ENCODE measurements around the gene ROR2. TPM values are rescaled to one million over a fixed set of nuclear protein-coding genes. Genes with fewer than 3 reads are reported as not detected.

ROR2 gene
- total and polyA plus RNA-seq, 2 of the 13 experiments (the other 11 are each of a cell fraction or from before 2014, with no cell fraction given), result not detected

DNA sequence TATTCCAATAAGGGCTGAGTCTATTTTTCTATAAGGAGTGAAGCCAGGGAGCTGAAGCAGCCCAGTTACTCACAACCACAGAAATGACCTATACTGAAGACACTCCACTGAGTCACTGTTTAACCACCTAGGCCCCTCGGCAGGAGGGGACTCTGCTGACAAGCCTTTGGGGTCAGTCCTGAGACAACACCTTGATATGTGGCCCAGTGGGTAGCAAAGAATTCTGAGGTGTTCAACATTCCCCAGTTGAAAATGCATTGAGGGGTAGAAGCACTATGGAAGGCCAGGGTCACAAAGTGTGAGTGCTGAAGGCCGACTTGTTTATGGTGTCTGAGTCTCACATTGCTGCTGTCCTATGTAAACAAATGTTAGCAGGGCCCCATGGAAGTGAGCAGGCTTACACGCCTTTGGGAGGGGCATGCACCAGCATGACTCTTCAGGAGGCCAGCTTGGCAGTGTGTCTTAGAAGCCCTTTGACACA is 413.8 kb downstream of the ROR2 start (continued):
- TF ChIP-seq ZBTB42 (CRISPR knock-in tag; IDR thresholded peaks at IDR 0.05), result no peak
- no peak for TF ChIP-seq ZNF446 (CRISPR knock-in tag; IDR thresholded peaks at IDR 0.05)
- TF ChIP-seq, protein P1, sequence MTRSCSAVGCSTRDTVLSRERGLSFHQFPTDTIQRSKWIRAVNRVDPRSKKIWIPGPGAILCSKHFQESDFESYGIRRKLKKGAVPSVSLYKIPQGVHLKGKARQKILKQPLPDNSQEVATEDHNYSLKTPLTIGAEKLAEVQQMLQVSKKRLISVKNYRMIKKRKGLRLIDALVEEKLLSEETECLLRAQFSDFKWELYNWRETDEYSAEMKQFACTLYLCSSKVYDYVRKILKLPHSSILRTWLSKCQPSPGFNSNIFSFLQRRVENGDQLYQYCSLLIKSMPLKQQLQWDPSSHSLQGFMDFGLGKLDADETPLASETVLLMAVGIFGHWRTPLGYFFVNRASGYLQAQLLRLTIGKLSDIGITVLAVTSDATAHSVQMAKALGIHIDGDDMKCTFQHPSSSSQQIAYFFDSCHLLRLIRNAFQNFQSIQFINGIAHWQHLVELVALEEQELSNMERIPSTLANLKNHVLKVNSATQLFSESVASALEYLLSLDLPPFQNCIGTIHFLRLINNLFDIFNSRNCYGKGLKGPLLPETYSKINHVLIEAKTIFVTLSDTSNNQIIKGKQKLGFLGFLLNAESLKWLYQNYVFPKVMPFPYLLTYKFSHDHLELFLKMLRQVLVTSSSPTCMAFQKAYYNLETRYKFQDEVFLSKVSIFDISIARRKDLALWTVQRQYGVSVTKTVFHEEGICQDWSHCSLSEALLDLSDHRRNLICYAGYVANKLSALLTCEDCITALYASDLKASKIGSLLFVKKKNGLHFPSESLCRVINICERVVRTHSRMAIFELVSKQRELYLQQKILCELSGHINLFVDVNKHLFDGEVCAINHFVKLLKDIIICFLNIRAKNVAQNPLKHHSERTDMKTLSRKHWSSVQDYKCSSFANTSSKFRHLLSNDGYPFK (CRISPR knock-in tag; IDR thresholded peaks at IDR 0.05; ENCODE audit: borderline replicate concordance), result no peak
- TF ChIP-seq, protein P2, sequence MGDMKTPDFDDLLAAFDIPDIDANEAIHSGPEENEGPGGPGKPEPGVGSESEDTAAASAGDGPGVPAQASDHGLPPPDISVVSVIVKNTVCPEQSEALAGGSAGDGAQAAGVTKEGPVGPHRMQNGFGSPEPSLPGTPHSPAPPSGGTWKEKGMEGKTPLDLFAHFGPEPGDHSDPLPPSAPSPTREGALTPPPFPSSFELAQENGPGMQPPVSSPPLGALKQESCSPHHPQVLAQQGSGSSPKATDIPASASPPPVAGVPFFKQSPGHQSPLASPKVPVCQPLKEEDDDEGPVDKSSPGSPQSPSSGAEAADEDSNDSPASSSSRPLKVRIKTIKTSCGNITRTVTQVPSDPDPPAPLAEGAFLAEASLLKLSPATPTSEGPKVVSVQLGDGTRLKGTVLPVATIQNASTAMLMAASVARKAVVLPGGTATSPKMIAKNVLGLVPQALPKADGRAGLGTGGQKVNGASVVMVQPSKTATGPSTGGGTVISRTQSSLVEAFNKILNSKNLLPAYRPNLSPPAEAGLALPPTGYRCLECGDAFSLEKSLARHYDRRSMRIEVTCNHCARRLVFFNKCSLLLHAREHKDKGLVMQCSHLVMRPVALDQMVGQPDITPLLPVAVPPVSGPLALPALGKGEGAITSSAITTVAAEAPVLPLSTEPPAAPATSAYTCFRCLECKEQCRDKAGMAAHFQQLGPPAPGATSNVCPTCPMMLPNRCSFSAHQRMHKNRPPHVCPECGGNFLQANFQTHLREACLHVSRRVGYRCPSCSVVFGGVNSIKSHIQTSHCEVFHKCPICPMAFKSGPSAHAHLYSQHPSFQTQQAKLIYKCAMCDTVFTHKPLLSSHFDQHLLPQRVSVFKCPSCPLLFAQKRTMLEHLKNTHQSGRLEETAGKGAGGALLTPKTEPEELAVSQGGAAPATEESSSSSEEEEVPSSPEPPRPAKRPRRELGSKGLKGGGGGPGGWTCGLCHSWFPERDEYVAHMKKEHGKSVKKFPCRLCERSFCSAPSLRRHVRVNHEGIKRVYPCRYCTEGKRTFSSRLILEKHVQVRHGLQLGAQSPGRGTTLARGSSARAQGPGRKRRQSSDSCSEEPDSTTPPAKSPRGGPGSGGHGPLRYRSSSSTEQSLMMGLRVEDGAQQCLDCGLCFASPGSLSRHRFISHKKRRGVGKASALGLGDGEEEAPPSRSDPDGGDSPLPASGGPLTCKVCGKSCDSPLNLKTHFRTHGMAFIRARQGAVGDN (CRISPR knock-in tag; IDR thresholded peaks at IDR 0.05), result no peak
- peak; percentile 56; the same call in 1 of the 2 replicates for TF ChIP-seq ZNF644 (CRISPR knock-in tag; IDR thresholded peaks at IDR 0.05; ENCODE audit: low read depth)
- TF ChIP-seq, protein P3, sequence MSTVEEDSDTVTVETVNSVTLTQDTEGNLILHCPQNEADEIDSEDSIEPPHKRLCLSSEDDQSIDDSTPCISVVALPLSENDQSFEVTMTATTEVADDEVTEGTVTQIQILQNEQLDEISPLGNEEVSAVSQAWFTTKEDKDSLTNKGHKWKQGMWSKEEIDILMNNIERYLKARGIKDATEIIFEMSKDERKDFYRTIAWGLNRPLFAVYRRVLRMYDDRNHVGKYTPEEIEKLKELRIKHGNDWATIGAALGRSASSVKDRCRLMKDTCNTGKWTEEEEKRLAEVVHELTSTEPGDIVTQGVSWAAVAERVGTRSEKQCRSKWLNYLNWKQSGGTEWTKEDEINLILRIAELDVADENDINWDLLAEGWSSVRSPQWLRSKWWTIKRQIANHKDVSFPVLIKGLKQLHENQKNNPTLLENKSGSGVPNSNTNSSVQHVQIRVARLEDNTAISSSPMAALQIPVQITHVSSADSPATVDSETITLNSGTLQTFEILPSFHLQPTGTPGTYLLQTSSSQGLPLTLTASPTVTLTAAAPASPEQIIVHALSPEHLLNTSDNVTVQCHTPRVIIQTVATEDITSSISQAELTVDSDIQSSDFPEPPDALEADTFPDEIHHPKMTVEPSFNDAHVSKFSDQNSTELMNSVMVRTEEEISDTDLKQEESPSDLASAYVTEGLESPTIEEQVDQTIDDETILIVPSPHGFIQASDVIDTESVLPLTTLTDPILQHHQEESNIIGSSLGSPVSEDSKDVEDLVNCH (CRISPR knock-in tag; IDR thresholded peaks at IDR 0.05), result no peak
- no peak for TF ChIP-seq CEBPB (IDR thresholded peaks at IDR 0.05; ENCODE audit: borderline replicate concordance, low read depth, low read length)
- no peak for TF ChIP-seq ZNF224 (CRISPR knock-in tag; IDR thresholded peaks at IDR 0.05)
- TF ChIP-seq, protein P4, sequence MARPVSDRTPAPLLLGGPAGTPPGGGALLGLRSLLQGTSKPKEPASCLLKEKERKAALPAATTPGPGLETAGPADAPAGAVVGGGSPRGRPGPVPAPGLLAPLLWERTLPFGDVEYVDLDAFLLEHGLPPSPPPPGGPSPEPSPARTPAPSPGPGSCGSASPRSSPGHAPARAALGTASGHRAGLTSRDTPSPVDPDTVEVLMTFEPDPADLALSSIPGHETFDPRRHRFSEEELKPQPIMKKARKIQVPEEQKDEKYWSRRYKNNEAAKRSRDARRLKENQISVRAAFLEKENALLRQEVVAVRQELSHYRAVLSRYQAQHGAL (CRISPR knock-in tag; IDR thresholded peaks at IDR 0.05; ENCODE audit: not compliant biosample characterization), result no peak
- TF ChIP-seq, protein P5, sequence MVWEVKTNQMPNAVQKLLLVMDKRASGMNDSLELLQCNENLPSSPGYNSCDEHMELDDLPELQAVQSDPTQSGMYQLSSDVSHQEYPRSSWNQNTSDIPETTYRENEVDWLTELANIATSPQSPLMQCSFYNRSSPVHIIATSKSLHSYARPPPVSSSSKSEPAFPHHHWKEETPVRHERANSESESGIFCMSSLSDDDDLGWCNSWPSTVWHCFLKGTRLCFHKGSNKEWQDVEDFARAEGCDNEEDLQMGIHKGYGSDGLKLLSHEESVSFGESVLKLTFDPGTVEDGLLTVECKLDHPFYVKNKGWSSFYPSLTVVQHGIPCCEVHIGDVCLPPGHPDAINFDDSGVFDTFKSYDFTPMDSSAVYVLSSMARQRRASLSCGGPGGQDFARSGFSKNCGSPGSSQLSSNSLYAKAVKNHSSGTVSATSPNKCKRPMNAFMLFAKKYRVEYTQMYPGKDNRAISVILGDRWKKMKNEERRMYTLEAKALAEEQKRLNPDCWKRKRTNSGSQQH (CRISPR knock-in tag; IDR thresholded peaks at IDR 0.05; ENCODE audit: low read depth), result no peak
- TF ChIP-seq, protein P6, sequence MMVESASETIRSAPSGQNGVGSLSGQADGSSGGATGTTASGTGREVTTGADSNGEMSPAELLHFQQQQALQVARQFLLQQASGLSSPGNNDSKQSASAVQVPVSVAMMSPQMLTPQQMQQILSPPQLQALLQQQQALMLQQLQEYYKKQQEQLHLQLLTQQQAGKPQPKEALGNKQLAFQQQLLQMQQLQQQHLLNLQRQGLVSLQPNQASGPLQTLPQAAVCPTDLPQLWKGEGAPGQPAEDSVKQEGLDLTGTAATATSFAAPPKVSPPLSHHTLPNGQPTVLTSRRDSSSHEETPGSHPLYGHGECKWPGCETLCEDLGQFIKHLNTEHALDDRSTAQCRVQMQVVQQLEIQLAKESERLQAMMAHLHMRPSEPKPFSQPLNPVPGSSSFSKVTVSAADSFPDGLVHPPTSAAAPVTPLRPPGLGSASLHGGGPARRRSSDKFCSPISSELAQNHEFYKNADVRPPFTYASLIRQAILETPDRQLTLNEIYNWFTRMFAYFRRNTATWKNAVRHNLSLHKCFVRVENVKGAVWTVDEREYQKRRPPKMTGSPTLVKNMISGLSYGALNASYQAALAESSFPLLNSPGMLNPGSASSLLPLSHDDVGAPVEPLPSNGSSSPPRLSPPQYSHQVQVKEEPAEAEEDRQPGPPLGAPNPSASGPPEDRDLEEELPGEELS (CRISPR knock-in tag; IDR thresholded peaks at IDR 0.05), result no peak
- no peak for TF ChIP-seq SMAD1 (CRISPR knock-in tag; IDR thresholded peaks at IDR 0.05; ENCODE audit: borderline replicate concordance, low read depth)
- TF ChIP-seq NCOA5 (CRISPR knock-in tag; IDR thresholded peaks at IDR 0.05), result no peak
- TF ChIP-seq, protein P7, sequence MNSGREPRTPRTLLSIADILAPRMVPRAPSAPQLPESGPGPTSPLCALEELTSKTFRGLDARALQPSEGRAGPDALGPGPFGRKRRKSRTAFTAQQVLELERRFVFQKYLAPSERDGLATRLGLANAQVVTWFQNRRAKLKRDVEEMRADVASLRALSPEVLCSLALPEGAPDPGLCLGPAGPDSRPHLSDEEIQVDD (CRISPR knock-in tag; IDR thresholded peaks at IDR 0.05; ENCODE audit: borderline replicate concordance), result no peak
- TF ChIP-seq FOXO1 (CRISPR knock-in tag; IDR thresholded peaks at IDR 0.05), result peak; percentile 74; the same call in 1 of the 2 replicates
